DND-41 (cell line): ENCODE data around the gene POFUT2.

Source experiments
- ATAC-seq: fragments of 200-7000 bp; cut with Tn5 transposase; 3 replicates; pipeline ENCODE4 v1.9.1; 2021; ENCODE audit warnings: low read depth; ENCODE audit not compliant: insufficient read depth
- DNase-seq: peaks from one replicate; pipeline ENCODE4 v3.0.0-alpha.2; 2020
- H2AFZ ChIP-seq: 2 replicates; pipeline ENCODE4 v1.6.0; 2012; ENCODE audit warnings: low read depth, low read length
- H3K27ac ChIP-seq: 2 replicates; pipeline ENCODE4 v1.5.1; 2012; ENCODE audit warnings: low read length, inconsistent platforms
- H3K27me3 ChIP-seq: fragments of 200-600 bp; sonication (generic); 2 replicates; pipeline ENCODE4 v1.6.0; 2012; ENCODE audit warnings: low read length, mild to moderate bottlenecking, inconsistent platforms; ENCODE audit not compliant: insufficient read depth, poor library complexity
- H3K36me3 ChIP-seq: 2 replicates; pipeline ENCODE4 v1.5.1; 2012; ENCODE audit warnings: low read length, inconsistent platforms; ENCODE audit not compliant: insufficient read depth
- H3K4me1 ChIP-seq: 2 replicates; pipeline ENCODE4 v1.5.1; 2012; ENCODE audit warnings: mild to moderate bottlenecking, low read length; ENCODE audit not compliant: insufficient read depth
- H3K4me2 ChIP-seq: 2 replicates; pipeline ENCODE4 v1.6.0; 2012; ENCODE audit warnings: mild to moderate bottlenecking, moderate library complexity, low read length, inconsistent platforms; ENCODE audit not compliant: insufficient read depth
- H3K4me3 ChIP-seq, 2 experiments: fragments of 200-600 bp in 1 of 2; shearing (Covaris generic) in 1 of 2; 2 replicates each; pipeline ENCODE4 v1.5.1; 2012 to 2016; ENCODE audit warnings: inconsistent platforms in 2 of 2, low read length in 2 of 2, mild to moderate bottlenecking in 2 of 2, low read depth in 1 of 2, moderate library complexity in 1 of 2
- H3K79me2 ChIP-seq: 2 replicates; pipeline ENCODE4 v1.6.0; 2012; ENCODE audit warnings: low read length, inconsistent platforms; ENCODE audit not compliant: insufficient read depth
- H3K9ac ChIP-seq: 2 replicates; pipeline ENCODE4 v1.6.0; 2012; ENCODE audit warnings: low read depth, mild to moderate bottlenecking, inconsistent platforms, low read length, moderate library complexity
- H3K9me3 ChIP-seq: 2 replicates; pipeline ENCODE4 v1.5.1; 2012; ENCODE audit warnings: low read length, moderate library complexity, mild to moderate bottlenecking, inconsistent platforms; ENCODE audit not compliant: insufficient read depth, severe bottlenecking
- H4K20me1 ChIP-seq: 2 replicates; pipeline ENCODE4 v1.6.0; 2012; ENCODE audit warnings: low read length; ENCODE audit not compliant: insufficient read depth
- CTCF ChIP-seq: IDR thresholded peaks from 2 replicates; pipeline ENCODE4 v1.5.1; 2012; ENCODE audit warnings: borderline replicate concordance, low read length, moderate library complexity, mild to moderate bottlenecking; ENCODE audit not compliant: poor library complexity, severe bottlenecking; ENCODE audit errors: extremely low read depth
- EZH2 ChIP-seq: IDR thresholded peaks from 3 replicates; pipeline ENCODE4 v1.6.1; 2012; ENCODE audit warnings: borderline replicate concordance, low read depth, mild to moderate bottlenecking, moderate library complexity, low read length, inconsistent platforms; ENCODE audit not compliant: severe bottlenecking

Gene POFUT2

GRCh38 chr21:45286671-45287437 is 841 bp downstream of the POFUT2 start:
- H3K4me2 ChIP-seq: peak overlapping the region; percentile 78
- H3K79me2 ChIP-seq: peaks cover 14% of the 10 kb centered on the region
- H4K20me1 ChIP-seq: peaks cover 5% of the 10 kb centered on the region; the same call in 1 of the 2 replicates
- H3K4me3 ChIP-seq: peak overlapping the region; percentile 93 to 95; a peak in 3 of 4 replicates
- no peak for TF ChIP-seq CTCF
- TF ChIP-seq EZH2: no peak
- H3K27me3 ChIP-seq: no peaks in the 10 kb centered on the region
- no peak for ATAC-seq
- H3K4me1 ChIP-seq: peaks cover 14% of the 10 kb centered on the region
- H3K27ac ChIP-seq: no peak overlapping the region
- no peaks in the 10 kb centered on the region for H3K9me3 ChIP-seq
- H3K9ac ChIP-seq: peak overlapping the region; percentile 67; the same call in 1 of the 2 replicates
- peaks cover 33% of the 10 kb centered on the region for H3K36me3 ChIP-seq
- H2AFZ ChIP-seq: no peak overlapping the region
- DNase-seq: no peak

- no peaks in the 10 kb centered on the region for H3K27me3 ChIP-seq
- H3K4me2 ChIP-seq: no peak overlapping the region
- H3K9me3 ChIP-seq: no peaks in the 10 kb centered on the region
- TF ChIP-seq EZH2 (no peak), CTCF (no peak)
- peaks cover 14% of the 10 kb centered on the region for H3K79me2 ChIP-seq
- ATAC-seq: no peak
- H3K4me3 ChIP-seq: no peak overlapping the region
- peaks cover 47% of the 10 kb centered on the region for H3K36me3 ChIP-seq
- H3K27ac ChIP-seq: no peak overlapping the region
- H4K20me1 ChIP-seq: peaks cover 11% of the 10 kb centered on the region; the same call in 1 of the 2 replicates
- DNase-seq: no peak
- peaks cover 14% of the 10 kb centered on the region for H3K4me1 ChIP-seq
- H2AFZ ChIP-seq: no peak overlapping the region
- no peak overlapping the region for H3K9ac ChIP-seq
Observed at GRCh38 chr21:45285266-45285931, 2.3 kb downstream of the POFUT2 start.

- ATAC-seq: no peak
- DNase-seq: no peak
- no peaks in the 10 kb centered on the region for H3K9me3 ChIP-seq
- peaks cover 14% of the 10 kb centered on the region for H3K79me2 ChIP-seq
- peaks cover 14% of the 10 kb centered on the region for H3K4me1 ChIP-seq
- H2AFZ ChIP-seq: no peak overlapping the region
- no peak overlapping the region for H3K27ac ChIP-seq
- H4K20me1 ChIP-seq: peaks cover 11% of the 10 kb centered on the region; the same call in 1 of the 2 replicates
- H3K4me2 ChIP-seq: no peak overlapping the region
- peaks cover 55% of the 10 kb centered on the region for H3K36me3 ChIP-seq
- H3K4me3 ChIP-seq: no peak overlapping the region
- H3K9ac ChIP-seq: no peak overlapping the region
- H3K27me3 ChIP-seq: no peaks in the 10 kb centered on the region
- TF ChIP-seq EZH2 (no peak), CTCF (no peak)
Observed at GRCh38 chr21:45284456-45284741, 3.3 kb downstream of the POFUT2 start.
